ENCODE data around the gene CDH11. TPM values are rescaled to one million over a fixed set of nuclear protein-coding genes. Genes with fewer than 3 reads are reported as not detected.

Gene CDH11
- total and polyA plus RNA-seq, 7 experiments from 2014 or later = not detected

- no peaks in the 10 kb centered on the region for H3K4me1 ChIP-seq (ENCODE audit: control insufficient read depth in 2 of 2, insufficient read depth in 2 of 2, low read length in 2 of 2)
- H3K27ac Mint-ChIP-seq = no peak overlapping the region
- H3K27ac ChIP-seq (ENCODE audit: low read depth, low read length) = no peak overlapping the region
- no peaks in the 10 kb centered on the region for H3K36me3 ChIP-seq (ENCODE audit: control insufficient read depth in 2 of 3, insufficient read depth in 3 of 3, low read length in 3 of 3)
- no peak overlapping the region for H3K4me3 ChIP-seq (ENCODE audit: low read length)
- ChIA-PET CTCF (no interaction called here), POLR2A (no interaction called here)
- H3K4me3 Mint-ChIP-seq = no peak overlapping the region
- DNase-seq (no peak), ATAC-seq (no peak)
- no peaks in the 10 kb centered on the region for H3K27me3 Mint-ChIP-seq
- no peaks in the 10 kb centered on the region for H3K9me3 ChIP-seq (ENCODE audit: control insufficient read depth in 2 of 3, low read length in 3 of 3)
- intact Hi-C loops (cut with micrococcal nuclease) = no loop called here
- no peaks in the 10 kb centered on the region for H3K27me3 ChIP-seq (ENCODE audit: control insufficient read depth in 2 of 2, insufficient read depth in 2 of 2, low read length in 2 of 2)
- H3K4me1 Mint-ChIP-seq = no peaks in the 10 kb centered on the region
- H3K36me3 Mint-ChIP-seq = no peaks in the 10 kb centered on the region
- H3K9me3 Mint-ChIP-seq = peaks cover 5 to 36% (median 13%) of the 10 kb centered on the region in 11 donors
Measured at GRCh38 chr16:64919141-64919540, 202.7 kb downstream of the CDH11 start.

- no peak overlapping the region for H3K27ac Mint-ChIP-seq
- intact Hi-C loops (cut with micrococcal nuclease) = no loop called here
Measured at GRCh38 chr16:64916051-64916450, 205.8 kb downstream of the CDH11 start.

GRCh38 chr16:64910356-64910755 lies 211.5 kb downstream of the CDH11 start:
- POLR2A ChIA-PET = no interaction called here
- Histone ChIP-seq H3K9me3 (ENCODE audit: control insufficient read depth in 2 of 3, low read length in 3 of 3) (no peaks in the 10 kb centered on the region), H3K27me3 (ENCODE audit: control insufficient read depth in 2 of 2, insufficient read depth in 2 of 2, low read length in 2 of 2) (no peaks in the 10 kb centered on the region), H3K36me3 (ENCODE audit: control insufficient read depth in 2 of 3, insufficient read depth in 3 of 3, low read length in 3 of 3) (no peaks in the 10 kb centered on the region), H3K4me1 (ENCODE audit: control insufficient read depth in 2 of 2, insufficient read depth in 2 of 2, low read length in 2 of 2) (no peaks in the 10 kb centered on the region), H3K4me3 (ENCODE audit: low read length) (no peak overlapping the region), H3K27ac (ENCODE audit: low read depth, low read length) (no peak overlapping the region)
- no peaks in the 10 kb centered on the region for H3K36me3 Mint-ChIP-seq
- no peaks in the 10 kb centered on the region for H3K27me3 Mint-ChIP-seq
- CTCF ChIA-PET = no interaction called here
- DNase-seq (no peak), ATAC-seq (no peak)
- H3K27ac Mint-ChIP-seq = no peak overlapping the region
- no peak overlapping the region for H3K4me3 Mint-ChIP-seq
- no peaks in the 10 kb centered on the region for H3K4me1 Mint-ChIP-seq
- intact Hi-C loops (cut with micrococcal nuclease) = no loop called here
- H3K9me3 Mint-ChIP-seq = peaks cover 0 to 26% (median 5%) of the 10 kb centered on the region in 11 donors

More at GRCh38 chr16:64916051-64916450, 205.8 kb downstream of the CDH11 start:
- Histone ChIP-seq H3K36me3 (ENCODE audit: control insufficient read depth in 2 of 3, insufficient read depth in 3 of 3, low read length in 3 of 3) (no peaks in the 10 kb centered on the region), H3K4me1 (ENCODE audit: control insufficient read depth in 2 of 2, insufficient read depth in 2 of 2, low read length in 2 of 2) (no peaks in the 10 kb centered on the region), H3K9me3 (ENCODE audit: control insufficient read depth in 2 of 3, low read length in 3 of 3) (no peaks in the 10 kb centered on the region), H3K27me3 (ENCODE audit: control insufficient read depth in 2 of 2, insufficient read depth in 2 of 2, low read length in 2 of 2) (no peaks in the 10 kb centered on the region), H3K27ac (ENCODE audit: low read depth, low read length) (no peak overlapping the region), H3K4me3 (ENCODE audit: low read length) (no peak overlapping the region)
- Mint-ChIP-seq H3K9me3 (peaks cover 5 to 28% (median 11%) of the 10 kb centered on the region in 11 donors), H3K4me3 (no peak overlapping the region), H3K4me1 (no peaks in the 10 kb centered on the region), H3K36me3 (no peaks in the 10 kb centered on the region), H3K27me3 (no peaks in the 10 kb centered on the region)
- POLR2A ChIA-PET = interaction anchor here (0.5 kb wide), 1 partner anchor 14 kb away, joined by 3 read pairs; no protein-coding TSS in a partner anchor
- ATAC-seq = no peak
- CTCF ChIA-PET = no interaction called here
- DNase-seq = no peak

DNA sequence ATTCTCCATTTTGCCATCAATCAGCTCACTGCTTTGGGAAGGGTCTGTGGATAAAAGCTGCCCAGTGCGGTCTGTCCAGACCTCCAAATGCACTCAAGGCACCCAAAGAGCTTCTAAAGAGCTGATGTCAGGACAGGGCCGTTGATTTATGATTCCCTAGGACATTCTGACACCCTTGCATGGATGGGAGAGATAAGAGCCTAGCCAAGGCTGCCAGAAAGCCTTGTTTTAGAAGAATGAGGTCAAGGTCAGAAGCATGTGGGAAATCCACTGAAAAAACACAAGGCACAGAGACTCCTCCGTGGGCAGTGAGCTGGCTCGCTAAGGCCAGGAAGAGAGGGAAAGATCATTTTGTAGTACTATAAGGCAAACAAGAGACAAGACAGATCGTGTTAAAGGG lies 214.0 kb downstream of the CDH11 start:
- DNase-seq = no peak
- Histone ChIP-seq H3K9me3 (ENCODE audit: control insufficient read depth in 2 of 3, low read length in 3 of 3) (no peaks in the 10 kb centered on the region), H3K27me3 (ENCODE audit: control insufficient read depth in 2 of 2, insufficient read depth in 2 of 2, low read length in 2 of 2) (no peaks in the 10 kb centered on the region), H3K4me3 (ENCODE audit: low read length) (no peak overlapping the region), H3K4me1 (ENCODE audit: control insufficient read depth in 2 of 2, insufficient read depth in 2 of 2, low read length in 2 of 2) (no peaks in the 10 kb centered on the region), H3K36me3 (ENCODE audit: control insufficient read depth in 2 of 3, insufficient read depth in 3 of 3, low read length in 3 of 3) (no peaks in the 10 kb centered on the region), H3K27ac (ENCODE audit: low read depth, low read length) (no peak overlapping the region)
- Mint-ChIP-seq H3K9me3 (peaks cover 1 to 31% (median 8%) of the 10 kb centered on the region in 11 donors), H3K4me3 (peak overlapping the region in 1 of 10 donors; percentile 32), H3K27me3 (no peaks in the 10 kb centered on the region), H3K27ac (no peak overlapping the region), H3K36me3 (no peaks in the 10 kb centered on the region), H3K4me1 (no peaks in the 10 kb centered on the region)
- no peak for ATAC-seq
- CTCF ChIA-PET = no interaction called here
- intact Hi-C loops (cut with micrococcal nuclease) = no loop called here
- POLR2A ChIA-PET = no interaction called here

DNA sequence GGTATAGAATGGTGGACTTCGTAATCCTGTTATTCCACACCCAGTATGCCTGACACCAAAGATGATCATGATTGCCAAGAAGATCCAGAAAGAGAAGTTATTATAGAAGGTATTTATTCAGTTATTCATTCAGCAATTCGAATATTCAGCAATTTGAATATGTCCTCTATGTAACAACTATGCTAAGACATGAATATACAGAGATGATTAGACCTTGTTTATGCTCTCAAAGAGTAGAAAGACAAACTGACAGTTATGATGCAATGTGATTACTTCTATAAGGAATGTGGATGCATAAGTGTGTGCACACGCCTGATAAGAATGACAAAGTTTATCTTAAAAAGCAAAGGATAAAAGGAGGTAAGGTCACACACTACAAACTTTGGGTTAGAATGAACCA lies 218.1 kb downstream of the CDH11 start:
- no peaks in the 10 kb centered on the region for H3K27me3 Mint-ChIP-seq
- no peak overlapping the region for H3K27ac Mint-ChIP-seq
- Histone ChIP-seq H3K36me3 (ENCODE audit: control insufficient read depth in 2 of 3, insufficient read depth in 3 of 3, low read length in 3 of 3) (no peaks in the 10 kb centered on the region), H3K27me3 (ENCODE audit: control insufficient read depth in 2 of 2, insufficient read depth in 2 of 2, low read length in 2 of 2) (no peaks in the 10 kb centered on the region), H3K4me3 (ENCODE audit: low read length) (no peak overlapping the region), H3K4me1 (ENCODE audit: control insufficient read depth in 2 of 2, insufficient read depth in 2 of 2, low read length in 2 of 2) (no peaks in the 10 kb centered on the region), H3K27ac (ENCODE audit: low read depth, low read length) (no peak overlapping the region), H3K9me3 (ENCODE audit: control insufficient read depth in 2 of 3, low read length in 3 of 3) (no peaks in the 10 kb centered on the region)
- H3K36me3 Mint-ChIP-seq = no peaks in the 10 kb centered on the region
- intact Hi-C loops (cut with micrococcal nuclease) = no loop called here
- H3K9me3 Mint-ChIP-seq = peaks cover 1 to 32% (median 12%) of the 10 kb centered on the region in 11 donors
- CTCF ChIA-PET = no interaction called here
- peaks cover 0 to 1% (median 0%) of the 10 kb centered on the region in 7 donors for H3K4me1 Mint-ChIP-seq
- no peak overlapping the region for H3K4me3 Mint-ChIP-seq
- ATAC-seq = no peak
- POLR2A ChIA-PET = no interaction called here
- no peak for DNase-seq

GRCh38 chr16:64900517-64900916 lies 221.3 kb downstream of the CDH11 start:
- ATAC-seq (no peak), DNase-seq (no peak)
- H3K36me3 ChIP-seq (ENCODE audit: control insufficient read depth in 2 of 3, insufficient read depth in 3 of 3, low read length in 3 of 3) = no peaks in the 10 kb centered on the region
- Mint-ChIP-seq H3K36me3 (no peaks in the 10 kb centered on the region), H3K4me1 (peaks cover 0 to 1% (median 0%) of the 10 kb centered on the region in 7 donors), H3K27me3 (peaks cover 0 to 3% (median 0%) of the 10 kb centered on the region in 5 donors), H3K9me3 (peaks cover 2 to 25% (median 13%) of the 10 kb centered on the region in 11 donors), H3K27ac (no peak overlapping the region), H3K4me3 (no peak overlapping the region)
- H3K27ac ChIP-seq (ENCODE audit: low read depth, low read length) = no peak overlapping the region
- POLR2A ChIA-PET = interaction anchor here (0.7 kb wide), 1 partner anchor 930 kb away, joined by 3 read pairs; no protein-coding TSS in a partner anchor
- H3K4me3 ChIP-seq (ENCODE audit: low read length) = no peak overlapping the region
- no peaks in the 10 kb centered on the region for H3K9me3 ChIP-seq (ENCODE audit: control insufficient read depth in 2 of 3, low read length in 3 of 3)
- CTCF ChIA-PET = no interaction called here
- intact Hi-C loops (cut with micrococcal nuclease) = no loop called here
- H3K4me1 ChIP-seq (ENCODE audit: control insufficient read depth in 2 of 2, insufficient read depth in 2 of 2, low read length in 2 of 2) = no peaks in the 10 kb centered on the region
- H3K27me3 ChIP-seq (ENCODE audit: control insufficient read depth in 2 of 2, insufficient read depth in 2 of 2, low read length in 2 of 2) = no peaks in the 10 kb centered on the region

DNA sequence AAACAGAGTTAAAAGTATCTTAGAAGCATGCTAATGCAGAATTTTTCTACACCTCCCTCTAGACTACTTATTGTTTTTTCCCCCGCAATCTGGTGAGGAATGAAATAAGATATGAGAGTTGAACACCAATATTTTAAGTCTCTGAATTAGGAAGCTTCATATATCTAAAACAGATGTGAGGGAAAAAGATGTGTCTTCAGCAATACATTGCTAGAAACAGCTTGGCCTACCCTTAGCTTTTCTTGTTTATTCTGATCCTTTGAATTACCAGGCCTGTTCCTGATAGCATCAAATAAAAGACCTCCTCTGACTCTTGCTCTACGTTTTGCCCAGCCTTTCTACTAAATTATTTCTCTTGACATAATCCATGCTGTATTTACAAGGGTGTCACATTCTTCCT lies 221.8 kb downstream of the CDH11 start:
- Mint-ChIP-seq H3K27ac (no peak overlapping the region), H3K4me1 (peaks cover 0 to 1% (median 0%) of the 10 kb centered on the region in 7 donors), H3K4me3 (no peak overlapping the region), H3K36me3 (no peaks in the 10 kb centered on the region), H3K9me3 (peaks cover 2 to 27% (median 13%) of the 10 kb centered on the region in 11 donors), H3K27me3 (peaks cover 0 to 5% (median 0%) of the 10 kb centered on the region in 5 donors)
- H3K27me3 ChIP-seq (ENCODE audit: control insufficient read depth in 2 of 2, insufficient read depth in 2 of 2, low read length in 2 of 2) = no peaks in the 10 kb centered on the region
- no peaks in the 10 kb centered on the region for H3K4me1 ChIP-seq (ENCODE audit: control insufficient read depth in 2 of 2, insufficient read depth in 2 of 2, low read length in 2 of 2)
- H3K4me3 ChIP-seq (ENCODE audit: low read length) = no peak overlapping the region
- ATAC-seq (no peak), DNase-seq (no peak)
- no peak overlapping the region for H3K27ac ChIP-seq (ENCODE audit: low read depth, low read length)
- no peaks in the 10 kb centered on the region for H3K36me3 ChIP-seq (ENCODE audit: control insufficient read depth in 2 of 3, insufficient read depth in 3 of 3, low read length in 3 of 3)
- ChIA-PET CTCF (no interaction called here), POLR2A (interaction anchor here (0.7 kb wide), 1 partner anchor 929 kb away, joined by 3 read pairs; no protein-coding TSS in a partner anchor)
- intact Hi-C loops (cut with micrococcal nuclease) = no loop called here
- H3K9me3 ChIP-seq (ENCODE audit: control insufficient read depth in 2 of 3, low read length in 3 of 3) = no peaks in the 10 kb centered on the region
